HG02840 (cell line): ENCODE data around the gene C21orf91.

Experiments
- ATAC-seq: cut with Tn5 transposase; IDR thresholded peaks from one replicate; pipeline ENCODE4 v1.9.1; 2021; ENCODE audit warnings: mild to moderate bottlenecking, moderate library complexity, moderate number of reproducible peaks; ENCODE audit not compliant: unreplicated experiment, low FRiP score

The C21orf91 gene

DNA sequence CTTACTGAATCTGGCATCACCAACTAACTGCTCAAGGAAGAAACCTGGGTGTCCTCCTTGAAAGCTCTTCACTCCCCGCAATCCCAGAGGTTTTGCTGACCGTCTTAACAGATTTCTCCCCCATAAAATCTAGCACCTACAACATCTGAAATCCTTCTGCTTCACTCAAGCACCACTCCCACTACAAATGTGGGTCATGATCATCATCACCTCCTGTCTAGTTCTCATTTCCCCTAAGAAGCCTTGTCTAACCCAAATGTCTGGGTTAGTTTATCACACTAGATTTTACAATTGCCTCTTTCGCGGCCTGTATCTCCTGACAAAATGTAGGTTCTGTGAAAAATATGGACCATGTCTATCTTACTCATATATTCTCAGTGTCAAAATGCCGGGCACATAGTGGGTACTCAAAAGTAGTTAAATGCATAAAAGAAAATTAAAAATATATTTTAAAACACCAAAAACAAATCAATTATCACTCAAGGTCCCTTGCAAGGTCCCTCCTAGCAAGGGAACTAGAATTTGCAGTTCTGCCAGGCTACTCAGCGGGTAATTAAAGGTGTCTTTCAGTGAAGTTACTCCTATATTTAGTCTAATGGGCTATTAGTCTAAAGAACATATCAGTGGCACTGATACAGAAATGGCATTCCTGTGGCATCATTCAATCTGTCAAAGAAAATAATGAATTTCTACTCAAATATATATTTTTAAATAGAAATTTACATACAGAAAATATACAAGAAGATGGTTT lies 19.6 kb downstream of the C21orf91 start:
- no peak for ATAC-seq

DNA sequence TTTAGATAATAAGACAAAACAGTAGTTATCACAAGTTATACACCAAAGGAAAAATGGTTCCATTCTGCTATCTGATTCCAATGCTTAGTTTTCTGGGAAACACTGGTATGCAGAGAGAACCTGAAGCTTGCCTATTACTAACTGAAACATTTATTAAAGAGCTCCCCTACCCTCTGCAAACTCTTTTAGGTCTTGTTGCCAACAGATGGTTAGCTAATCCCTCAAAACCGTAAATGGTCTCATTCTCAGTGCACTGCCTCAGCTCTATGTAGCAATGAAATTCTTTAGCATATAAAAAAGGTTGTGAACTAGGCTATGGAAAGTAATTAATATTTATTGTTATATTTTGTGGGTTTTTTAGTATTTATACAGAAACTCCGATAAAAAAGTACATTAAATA lies 20.4 kb downstream of the C21orf91 start:
- ATAC-seq: no peak

DNA sequence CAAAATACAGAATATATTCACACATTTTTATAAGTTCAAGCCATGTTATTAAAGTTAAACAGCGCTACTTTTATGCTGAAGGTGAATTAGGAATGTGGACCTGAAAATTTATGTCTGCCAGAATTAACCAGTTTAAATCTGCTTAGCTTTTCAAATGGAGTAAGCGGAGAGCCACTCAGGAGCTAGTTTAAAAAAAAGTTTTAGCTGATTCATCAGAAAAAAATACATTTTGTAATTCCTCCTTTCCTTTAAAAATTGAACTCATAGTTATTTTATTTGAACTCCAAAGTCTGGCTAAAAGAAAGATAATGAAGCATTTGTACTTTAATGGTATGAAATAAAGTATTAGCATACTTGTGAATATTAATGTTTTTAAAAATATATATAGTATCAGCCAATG lies 21.2 kb downstream of the C21orf91 start:
- no peak for ATAC-seq

DNA sequence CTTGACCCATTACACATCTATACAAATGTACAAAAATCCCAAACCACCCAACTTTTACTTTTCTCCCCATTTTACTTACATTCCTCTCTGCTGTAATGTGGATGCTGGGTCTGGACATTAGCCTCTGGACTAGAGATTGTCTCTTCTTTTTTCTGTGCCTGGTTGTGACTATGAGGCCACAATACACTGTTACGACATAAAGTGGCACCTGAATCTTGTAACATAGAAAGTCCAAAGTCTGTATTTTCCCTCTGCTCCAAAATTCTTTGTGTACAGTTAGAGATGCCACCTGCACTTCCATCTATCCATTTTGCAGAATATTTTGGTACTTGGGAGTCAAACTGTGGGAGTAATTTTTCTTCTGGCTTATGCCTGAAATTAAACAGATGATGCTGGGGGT lies 22.7 kb downstream of the C21orf91 start:
- no peak for ATAC-seq

DNA sequence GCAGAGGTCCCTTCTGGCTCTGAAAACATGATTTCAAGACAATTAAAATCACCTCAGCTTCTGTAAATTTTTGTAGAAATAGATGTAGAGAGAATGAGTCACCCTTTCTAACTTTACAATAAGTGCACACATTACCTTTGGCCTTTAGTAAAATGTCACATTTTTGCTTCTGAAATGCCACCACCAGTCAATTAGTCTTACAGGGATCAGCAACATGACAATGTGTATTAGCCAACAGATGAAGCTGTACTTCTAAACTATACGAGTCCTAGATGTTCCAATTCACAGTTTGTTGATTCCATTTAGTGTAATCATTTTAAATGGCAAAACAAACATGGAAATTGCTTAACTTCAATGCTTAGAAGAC lies 23.1 kb downstream of the C21orf91 start:
- ATAC-seq: no peak

DNA sequence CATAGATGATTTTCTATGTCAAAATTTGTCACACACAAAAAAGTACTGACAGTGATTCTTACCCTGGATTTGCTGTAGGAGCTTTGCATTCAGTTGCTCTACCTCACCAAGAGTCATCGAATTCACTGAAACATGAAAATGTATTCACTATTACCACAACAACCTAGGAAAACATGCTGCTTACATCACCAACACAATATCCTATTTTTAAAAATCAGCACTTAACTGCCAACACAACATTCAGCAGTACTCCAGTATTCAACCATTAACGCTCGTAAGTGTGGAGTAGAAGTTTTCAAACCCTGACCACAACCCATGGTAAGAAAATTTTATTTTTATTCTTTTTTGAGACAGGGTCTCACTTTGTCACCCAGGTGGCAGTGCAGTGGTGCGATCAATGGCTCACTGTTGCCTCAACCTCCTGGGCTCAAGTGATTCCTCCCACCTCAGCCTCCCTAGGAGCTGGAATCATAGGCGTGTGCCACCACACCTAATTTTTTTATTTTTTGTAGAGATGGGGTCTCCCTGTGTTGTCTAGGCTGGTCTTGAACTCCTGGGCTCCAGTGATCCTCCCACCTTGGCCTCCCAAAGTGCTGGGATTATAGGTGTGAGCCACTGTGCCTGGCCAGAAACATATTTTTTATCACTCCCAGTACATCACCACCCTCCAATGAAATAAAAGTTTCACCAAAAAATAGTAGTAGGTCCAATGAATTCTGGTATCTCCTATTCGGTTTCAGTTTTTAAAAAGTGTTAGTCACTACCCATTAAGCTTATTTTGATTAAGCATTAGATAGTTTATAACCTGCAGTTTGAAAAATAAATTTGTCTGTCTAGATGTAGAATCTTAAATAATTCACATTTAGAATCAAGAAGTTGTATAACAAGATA lies 23.8 kb downstream of the C21orf91 start:
- no peak for ATAC-seq

DNA sequence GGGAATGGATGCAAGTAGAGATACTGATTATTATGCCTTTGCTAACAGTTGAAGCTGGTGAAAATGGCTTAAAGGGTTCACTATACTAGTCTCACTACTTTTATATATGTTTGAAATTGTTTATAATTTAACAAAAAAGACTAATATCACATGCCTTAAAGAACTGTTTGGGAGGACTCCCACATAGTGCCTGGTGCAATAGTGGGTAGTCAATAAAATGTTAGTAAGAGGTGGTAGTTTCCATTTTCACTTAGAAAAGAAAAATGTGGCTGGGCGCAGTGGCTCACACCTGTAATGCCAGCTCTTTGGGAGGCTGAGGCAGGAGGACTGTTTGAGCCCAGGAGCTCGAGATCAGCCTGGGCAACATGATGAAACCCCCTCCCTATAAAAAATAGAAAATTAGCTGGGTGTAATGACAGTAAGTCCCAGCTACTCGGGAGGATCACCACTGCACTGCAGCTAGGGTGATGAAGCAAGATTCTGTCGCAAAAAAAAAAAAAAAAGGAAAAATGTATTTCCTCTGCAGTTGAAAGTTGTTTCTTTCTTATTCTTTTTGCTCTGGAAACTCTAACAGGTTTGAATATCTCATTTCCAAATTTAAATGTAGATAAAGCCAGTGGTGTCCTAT lies 24.5 kb downstream of the C21orf91 start:
- ATAC-seq: no peak

DNA sequence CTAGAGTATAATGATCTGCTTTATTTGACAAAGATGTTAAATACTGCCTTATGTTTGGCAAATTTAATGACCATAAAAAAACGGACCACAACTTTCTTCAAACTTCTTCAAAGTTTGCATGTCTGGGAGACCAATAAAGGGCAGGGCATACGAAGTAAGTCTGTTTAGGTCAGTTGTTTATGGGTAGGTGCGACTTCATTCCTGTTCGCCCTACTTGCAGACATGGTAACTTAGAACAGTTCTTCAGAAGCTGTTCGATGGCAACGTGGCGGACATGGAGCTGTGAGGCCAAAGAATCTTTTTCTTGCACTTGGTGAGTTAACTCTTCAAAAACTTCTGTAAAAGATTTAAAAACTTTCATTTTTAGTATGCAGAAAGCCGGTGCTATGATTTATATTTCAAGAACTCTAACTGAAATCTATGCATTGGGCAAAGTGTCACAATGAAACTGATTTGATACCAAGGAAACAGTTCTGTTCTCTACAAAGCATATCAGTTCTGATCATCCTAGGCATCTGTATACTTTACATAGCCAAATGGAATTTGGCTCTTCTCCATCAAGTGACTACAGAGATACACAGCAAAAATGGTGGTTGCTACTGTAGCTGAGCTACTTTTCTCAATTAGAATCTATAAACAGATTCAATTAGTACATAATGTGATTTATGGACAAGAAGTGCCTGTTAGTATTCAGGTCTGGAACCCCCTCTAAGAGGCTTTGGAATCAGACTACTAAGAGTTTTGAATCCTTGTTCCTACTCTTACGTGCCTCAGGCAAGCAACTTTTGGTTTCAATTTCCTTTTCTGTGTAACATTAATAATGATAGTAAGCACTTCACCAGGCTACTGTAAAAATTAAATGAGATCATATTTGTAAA lies 25.7 kb downstream of the C21orf91 start:
- peak; percentile 66 for ATAC-seq

DNA sequence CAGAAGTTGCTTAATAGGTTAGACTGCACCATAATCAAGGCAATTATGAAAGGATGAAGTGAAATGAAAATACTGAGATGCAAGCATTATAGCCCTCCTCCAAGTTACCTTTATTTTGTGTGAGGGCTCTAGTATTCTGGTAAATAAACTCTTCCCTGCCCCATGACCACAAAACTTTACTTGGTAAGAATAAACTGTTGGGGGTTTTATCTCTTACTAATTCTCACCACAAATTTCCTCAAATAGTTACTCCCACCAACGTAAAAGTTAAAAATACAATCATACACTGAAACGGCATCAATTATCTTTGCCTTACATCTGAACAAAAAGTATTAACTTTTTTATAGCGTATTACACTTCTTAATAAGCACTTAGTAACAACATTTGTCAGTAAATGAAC lies 29.5 kb downstream of the C21orf91 start:
- no peak for ATAC-seq

DNA sequence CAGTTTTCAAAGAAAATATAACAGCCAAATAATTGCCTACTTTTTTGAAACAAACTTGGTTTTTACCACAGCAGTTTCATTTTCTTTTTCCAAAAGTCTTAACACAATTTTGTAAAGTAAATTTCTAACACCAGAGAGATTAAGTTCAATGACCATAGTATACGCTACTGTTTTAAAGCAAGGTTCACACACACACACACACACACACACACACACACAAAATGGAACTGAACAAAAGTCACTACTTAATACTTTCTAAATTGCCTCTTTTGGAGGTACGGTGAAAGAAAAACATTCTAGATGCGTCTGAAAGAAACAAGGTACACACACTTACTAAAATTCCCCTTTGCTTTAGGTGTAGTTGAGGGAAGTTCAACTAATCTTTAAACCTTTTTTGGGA lies 30.1 kb downstream of the C21orf91 start:
- ATAC-seq: no peak

DNA sequence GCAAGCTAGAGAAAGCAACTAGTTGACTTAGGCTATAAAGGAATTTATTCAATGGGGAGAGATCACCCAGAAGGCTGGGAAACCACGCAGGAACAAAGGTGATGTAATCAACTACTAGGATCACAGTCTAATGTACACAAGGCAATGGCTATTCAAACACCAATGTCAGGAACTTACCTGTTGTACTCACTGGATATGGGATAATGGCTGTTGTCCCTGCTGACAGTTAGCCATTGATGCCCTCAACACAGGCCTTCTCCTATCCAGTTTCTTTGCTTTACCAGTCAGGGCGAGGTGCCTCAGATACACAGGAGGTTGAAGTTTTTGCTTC lies 32.3 kb downstream of the C21orf91 start:
- no peak for ATAC-seq

DNA sequence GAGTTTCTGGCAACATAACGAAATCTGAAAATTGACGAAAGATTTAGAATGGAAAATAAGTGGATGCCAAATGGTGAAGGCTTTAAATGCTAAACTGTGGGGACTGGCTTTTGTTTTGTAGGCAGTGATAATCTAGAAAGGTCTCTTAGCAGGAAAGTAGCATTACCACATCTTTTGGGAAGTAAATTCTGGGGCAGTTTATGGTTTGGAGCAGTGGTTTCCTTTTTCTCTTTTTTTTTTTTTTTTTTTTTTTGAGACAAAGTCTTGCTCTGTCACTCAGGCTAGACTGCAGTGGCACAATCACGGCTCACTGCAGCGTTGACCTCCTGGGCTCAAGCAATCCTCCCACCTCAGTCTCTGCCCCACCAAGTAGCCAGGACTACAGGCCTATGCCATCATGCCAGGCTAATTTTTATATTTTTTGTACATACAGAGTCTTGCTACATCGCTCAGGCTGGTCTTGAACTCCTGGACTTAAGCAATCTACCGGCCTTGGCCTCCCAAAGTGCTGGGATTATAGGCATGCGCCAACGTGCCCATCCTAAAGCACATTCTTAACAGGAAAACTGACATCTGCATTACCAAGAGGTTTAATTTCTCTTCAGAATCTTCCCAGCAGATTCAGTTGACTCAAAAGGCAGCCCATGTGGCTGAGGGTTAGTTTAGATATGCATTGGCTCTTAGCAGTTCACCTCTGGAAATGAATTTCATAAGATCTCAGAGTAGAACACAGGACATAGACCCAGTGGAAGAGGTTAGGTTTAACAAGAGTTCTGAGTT lies 32.9 kb downstream of the C21orf91 start:
- no peak for ATAC-seq

DNA sequence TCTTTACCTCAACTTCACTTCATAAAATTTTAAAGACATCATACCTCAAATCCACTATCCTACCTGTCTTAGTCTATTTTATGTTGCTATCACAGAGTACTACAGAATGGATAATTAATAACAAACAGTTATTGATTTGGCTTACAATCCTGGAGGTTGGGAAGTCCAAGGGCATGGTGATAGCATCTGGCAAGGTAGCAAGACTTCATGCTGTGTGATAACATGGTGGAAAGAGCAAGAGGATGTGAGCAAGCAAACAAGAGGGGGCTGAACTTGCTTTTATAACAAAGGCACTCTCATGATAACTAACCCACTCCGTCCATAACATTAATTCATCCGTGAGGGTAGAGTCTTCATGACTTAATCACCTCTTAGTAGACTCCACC lies 33.8 kb downstream of the C21orf91 start:
- ATAC-seq: no peak

DNA sequence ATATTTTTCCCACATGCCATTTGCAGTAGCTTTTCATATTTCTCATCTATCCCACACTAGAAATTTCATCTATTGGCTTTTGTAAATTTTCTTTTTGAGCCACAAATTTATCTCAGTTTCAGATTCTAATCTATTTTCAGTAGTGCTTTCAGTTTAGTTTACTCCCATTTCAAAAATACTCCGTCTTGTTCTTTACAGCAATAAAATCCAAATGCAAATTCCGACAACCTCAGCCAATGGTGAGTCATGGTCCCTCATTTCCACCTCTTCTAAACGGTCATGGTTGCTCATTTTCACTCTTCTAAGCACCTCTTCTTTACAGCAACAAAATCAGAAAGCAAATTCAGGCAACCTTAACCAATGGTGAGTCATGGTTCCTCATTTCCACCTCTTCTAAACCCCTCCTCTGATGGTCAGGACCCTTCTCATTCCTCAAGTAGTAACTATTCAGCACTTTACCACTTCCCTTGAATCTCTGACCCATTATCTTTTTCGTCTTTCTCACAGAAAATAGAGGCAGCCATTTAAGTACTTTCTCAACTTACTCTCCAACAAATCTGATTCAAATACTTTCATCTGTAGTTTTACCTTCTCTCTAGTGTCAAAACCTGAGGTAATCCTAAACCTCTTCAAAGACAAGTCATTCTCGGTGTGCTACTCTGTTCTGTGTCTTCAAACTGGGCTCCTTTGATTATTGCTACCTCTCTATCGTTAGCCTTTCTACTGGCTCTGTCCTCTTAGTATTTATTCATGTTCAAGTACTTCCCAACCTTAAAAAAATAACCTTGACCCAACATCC lies 34.4 kb downstream of the C21orf91 start:
- ATAC-seq: peak; percentile 50

DNA sequence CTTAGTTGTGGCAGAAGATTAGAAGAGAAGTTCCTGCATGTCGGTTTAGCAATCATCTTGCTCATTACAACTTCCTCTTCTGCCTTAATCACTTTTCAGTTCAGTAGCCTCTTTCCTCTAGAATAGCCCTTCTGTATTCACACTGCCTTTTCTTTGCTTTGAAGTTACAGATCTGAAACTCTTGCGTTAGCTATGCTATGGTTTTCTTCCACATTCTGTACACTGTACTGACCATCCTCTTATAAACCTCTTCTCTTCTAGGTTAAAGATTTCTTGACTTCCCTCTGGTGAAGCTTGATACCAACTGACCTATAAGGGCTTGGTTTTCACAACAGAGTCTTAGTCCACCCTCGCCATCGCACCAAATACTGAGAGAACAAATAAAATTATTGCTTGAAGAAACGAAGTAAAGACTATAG lies 35.0 kb downstream of the C21orf91 start:
- peak; percentile 44 for ATAC-seq

DNA sequence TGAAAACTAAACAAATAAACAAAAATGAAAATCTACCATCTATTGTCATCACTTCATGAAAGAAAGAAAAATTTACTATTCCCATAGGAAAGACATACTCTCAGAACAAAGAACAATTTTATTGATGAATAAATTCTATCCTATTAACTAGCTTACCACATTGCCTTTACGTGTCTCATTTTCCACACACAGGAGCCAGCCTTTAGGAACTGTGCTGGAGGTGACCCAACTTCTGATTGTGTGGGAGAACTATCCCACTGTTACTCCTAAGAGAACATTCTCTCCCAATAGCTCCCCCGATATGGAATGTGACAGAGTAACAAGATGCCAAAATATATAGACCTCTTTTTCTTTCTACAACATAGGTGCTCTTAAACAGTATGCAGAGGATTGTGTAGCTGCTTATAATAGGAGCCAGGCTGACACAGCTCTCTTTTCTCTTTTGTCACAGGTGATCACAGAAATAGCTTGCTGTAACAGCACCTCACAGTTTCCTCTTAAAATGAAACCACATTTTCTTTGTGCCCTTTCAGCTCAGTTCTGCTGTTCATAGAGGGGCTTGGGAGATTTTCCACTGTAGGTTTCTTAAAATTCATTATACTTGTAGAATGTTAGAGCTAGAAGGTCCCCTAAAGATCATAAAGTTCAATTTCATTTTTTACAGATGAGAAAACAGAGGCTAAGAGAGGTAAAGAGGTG lies 35.5 kb downstream of the C21orf91 start:
- peak; percentile 36 for ATAC-seq

DNA sequence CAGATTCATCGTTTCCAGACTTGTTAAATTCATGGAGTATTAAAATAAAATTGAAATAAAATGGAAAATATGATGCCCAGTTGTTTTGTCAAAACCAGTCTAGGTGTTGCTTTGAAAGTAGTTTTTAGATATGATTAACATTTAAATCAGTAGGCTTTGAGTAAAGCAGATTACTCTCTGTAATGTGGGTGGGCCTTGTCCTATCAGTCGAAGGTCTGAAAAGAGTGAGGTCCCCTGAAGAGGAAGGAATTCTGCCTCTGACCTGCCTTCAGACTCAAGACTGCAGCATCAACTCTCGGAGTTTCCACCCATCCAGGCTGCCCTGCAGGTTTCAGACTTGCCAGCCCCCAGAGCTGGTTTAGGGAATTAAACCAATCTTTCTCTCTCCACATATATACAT lies 36.2 kb downstream of the C21orf91 start:
- ATAC-seq: no peak

DNA sequence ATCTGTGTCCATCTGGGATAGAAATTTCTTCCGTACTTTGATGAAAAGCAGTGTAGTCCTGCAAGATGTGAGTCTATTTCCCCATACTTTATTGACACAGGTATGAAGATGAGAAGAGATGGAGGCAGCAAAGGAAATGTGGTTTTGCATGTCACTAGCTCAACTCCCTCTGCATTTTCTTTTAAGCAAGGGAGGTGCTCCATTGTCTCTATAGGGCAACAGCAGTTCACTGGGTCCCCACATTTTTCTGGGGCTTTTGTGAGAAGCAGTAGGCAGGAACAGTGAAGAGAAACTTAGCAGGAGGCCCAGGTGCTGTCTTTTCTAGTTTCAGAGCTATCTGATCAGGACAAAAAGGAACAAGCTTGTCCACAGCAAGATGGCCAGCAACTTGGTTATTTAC lies 37.1 kb downstream of the C21orf91 start:
- no peak for ATAC-seq
